Bronchial epithelial cell (primary cell): ENCODE data around the gene VEGFB. TPM values are rescaled to one million over a fixed set of nuclear protein-coding genes. Genes with fewer than 3 reads are reported as not detected.

Experiments used
- DNase-seq: peaks from one replicate; pipeline ENCODE4 v3.0.0-alpha.2; 2010; ENCODE audit warnings: low read depth
- FAIRE-seq: peaks from 2 replicates; lab custom pipeline; 2011; peaks lifted over from hg19 to GRCh38; lab: Jason Lieb, UNC
- H3K27me3 ChIP-seq: 2 replicates; pipeline ENCODE4 v1.5.1; 2011; ENCODE audit warnings: low read length; ENCODE audit not compliant: control insufficient read depth, insufficient read depth
- H3K36me3 ChIP-seq: 2 replicates; pipeline ENCODE4 v1.5.1; 2011; ENCODE audit warnings: low read length; ENCODE audit not compliant: control insufficient read depth, insufficient read depth
- H3K4me3 ChIP-seq: 2 replicates; pipeline ENCODE4 v1.5.1; 2011; ENCODE audit warnings: mild to moderate bottlenecking, low read depth, low read length, control low read depth
- CTCF ChIP-seq: IDR thresholded peaks from 2 replicates; pipeline ENCODE4 v1.5.1; 2011; ENCODE audit warnings: mild to moderate bottlenecking, moderate library complexity, low read length, control low read depth, inconsistent platforms; ENCODE audit not compliant: insufficient read depth, severe bottlenecking
- total RNA-seq: library from RNA; depleted of rRNA; stranded (reverse); fragments of >200 nt; gene quantifications from 2 replicates; pipeline ENCODE4 v1.2.1, GENCODE V29; 2014

VEGFB gene
- total RNA-seq, 1 donor from 2014 or later, result 12.4 TPM

GRCh38 chr11:64260147-64260708, 25.8 kb downstream of the VEGFB start:
- Histone ChIP-seq H3K27me3 (no peaks in the 10 kb centered on the region), H3K4me3 (no peak overlapping the region), H3K36me3 (peaks cover 65% of the 10 kb centered on the region)
- FAIRE-seq (no peak), DNase-seq (no peak)
- no peak for TF ChIP-seq CTCF

- Histone ChIP-seq H3K4me3 (no peak overlapping the region), H3K27me3 (no peaks in the 10 kb centered on the region), H3K36me3 (peaks cover 62% of the 10 kb centered on the region)
- no peak for DNase-seq
- FAIRE-seq, result no peak
- no peak for TF ChIP-seq CTCF
These were observed 27.2 kb downstream of the VEGFB start for GRCh38 chr11:64261556-64262080.

- no peak for DNase-seq
- FAIRE-seq, result no peak
- Histone ChIP-seq H3K36me3 (peaks cover 61% of the 10 kb centered on the region), H3K27me3 (no peaks in the 10 kb centered on the region), H3K4me3 (no peak overlapping the region)
- TF ChIP-seq CTCF, result no peak
These were observed 28.1 kb downstream of the VEGFB start for GRCh38 chr11:64262271-64263002.

GRCh38 chr11:64263021-64263946, 28.9 kb downstream of the VEGFB start:
- peaks cover 59% of the 10 kb centered on the region for H3K36me3 ChIP-seq
- no peak for TF ChIP-seq CTCF
- peak; percentile 62 for DNase-seq

GRCh38 chr11:64263947-64264317, 29.5 kb downstream of the VEGFB start:
- H3K36me3 ChIP-seq, result peaks cover 56% of the 10 kb centered on the region
- no peak for DNase-seq
- H3K4me3 ChIP-seq, result no peak overlapping the region
- no peak for FAIRE-seq
- no peak for TF ChIP-seq CTCF
- no peaks in the 10 kb centered on the region for H3K27me3 ChIP-seq

More at GRCh38 chr11:64263021-64263946, 28.9 kb downstream of the VEGFB start:
- FAIRE-seq, result no peak
- Histone ChIP-seq H3K27me3 (no peaks in the 10 kb centered on the region), H3K4me3 (no peak overlapping the region)
